ENCODE results near the gene MTPN.

GRCh38 chr7:135965602-135966001 is 11.6 kb downstream of the MTPN start:
- no peak for TF ChIP-seq CTCF (IDR thresholded peaks at IDR 0.05)
- TF ChIP-seq POLR2A (IDR thresholded peaks at IDR 0.05) = no peak
